Keratinocyte (primary cell): Measurements from ENCODE around the gene CD4.

Experiments used
- CTCF ChIP-seq, 3 experiments: IDR thresholded peaks in 1 of 3; conservative IDR thresholded peaks in 1 of 3; optimal IDR thresholded peaks in 1 of 3; 2 replicates in 2 of 3; 3 replicates in 1 of 3; pipeline versions ENCODE3 to v1.5.1; 2011; ENCODE audit warnings: low read length in 3 of 3, mild to moderate bottlenecking in 3 of 3, moderate library complexity in 2 of 3, control low read depth in 1 of 3, inconsistent platforms in 1 of 3; ENCODE audit not compliant: insufficient read depth in 2 of 3; ENCODE audit errors: extremely low read depth in 1 of 3
- EZH2 ChIP-seq: IDR thresholded peaks from one replicate; pipeline ENCODE4 v1.6.1; 2012; ENCODE audit warnings: inconsistent platforms, mild to moderate bottlenecking, low read length, moderate library complexity

- TF ChIP-seq CTCF (optimal IDR thresholded peaks at IDR 0.05 in 1 of 3, IDR thresholded peaks at IDR 0.05 in 1 of 3, conservative IDR thresholded peaks at IDR 0.05 in 1 of 3; ENCODE audit: extremely low read depth in 1 of 3, insufficient read depth in 2 of 3, low read length in 3 of 3), result no peak
- no peak for TF ChIP-seq EZH2
Measured at GRCh38 chr12:6787309-6787708, 2.0 kb upstream of the CD4 start.
